Right cardiac atrium (tissue), 5 donors: ENCODE results near the gene HOMER1. TPM values are rescaled to one million over a fixed set of nuclear protein-coding genes. Genes with fewer than 3 reads are reported as not detected.
A peak's percentile ranks its signal among the peaks of the same experiment; 100 is the strongest.

Experiments used
- ATAC-seq, 2 donors: fragments of 200-7000 bp; cut with Tn5 transposase; one replicate each; pipeline versions ENCODE4 v1.8.0 to v1.9.1; 2020; ENCODE audit warnings: moderate library complexity in 2 of 2, mild to moderate bottlenecking in 1 of 2
- DNase-seq, 3 donors: peaks; one replicate each; pipeline ENCODE4 v3.0.0-alpha.2; 2020
- H3K27ac ChIP-seq: one replicate; pipeline ENCODE4 v1.5.1; 2013; ENCODE audit warnings: mild to moderate bottlenecking, low read length, control low read depth, moderate library complexity
- H3K27me3 ChIP-seq: one replicate; pipeline ENCODE4 v1.6.1; 2013; ENCODE audit not compliant: control insufficient read depth, insufficient read depth
- H3K4me1 ChIP-seq: one replicate; pipeline ENCODE4 v1.6.1; 2013; ENCODE audit warnings: low read length; ENCODE audit not compliant: control insufficient read depth, insufficient read depth
- H3K4me3 ChIP-seq: one replicate; pipeline ENCODE4 v1.5.1; 2013; ENCODE audit warnings: low read length, control low read depth
- H3K9me3 ChIP-seq: one replicate; pipeline ENCODE4 v1.6.1; 2013; ENCODE audit warnings: low read length; ENCODE audit not compliant: control insufficient read depth
- WGBS: extraction: QIAGEN DNeasy Blood & Tissue Kit; methylation state at CpG from one replicate; pipeline ENCODE4 v1.1.7; 2013; 5-methylcytosine and 5-hydroxymethylcytosine counted together
- intact Hi-C, 4 donors: fragments of 100-400 bp; cut with DNase I; formaldehyde crosslinking; loops; one replicate each; pipeline versions ENCODE4 v1.11.0 to v1.14.0; 2022 to 2023
- polyA plus RNA-seq: library from polyadenylated mRNA; stranded (reverse); fragments of 200-250 nt; gene quantifications from one replicate; pipeline ENCODE4 v1.2.3, GENCODE V29; 2013
- total RNA-seq, 4 donors: library from RNA; stranded (reverse); fragmentation: NEBNext Ultra II Directional; extraction: Animal tissue kit (Norgen Biotek cat#: 25700); gene quantifications; one replicate each; pipeline ENCODE4 v1.2.1, GENCODE V29; 2021
- donor health status: healthy with polysubstance abuse.
- donor health status: DM: no; HTN: yes; CAD: no.
- donor health status: DM: no; HTN: no; CAD: no.
- donor health status: DM: no; HTN: yes; CAD: no; lungs with severe emphysema.
- donor health status: DM: yes; HTN: yes; CAD: no.

HOMER1 gene
- total and polyA plus RNA-seq, 5 donors = 10.0 to 57.6 (median 42.4) TPM

GRCh38 chr5:79546782-79547428, 33.0 kb upstream of the HOMER1 start:
- Histone ChIP-seq H3K27ac (no peak overlapping the region), H3K4me3 (no peak overlapping the region), H3K4me1 (no peaks in the 10 kb centered on the region), H3K27me3 (no peaks in the 10 kb centered on the region), H3K9me3 (no peaks in the 10 kb centered on the region)
- no peak for DNase-seq
- no peak for ATAC-seq
- intact Hi-C loops = no loop called here
- WGBS = 69% methylated on average over 7 of the region's 7 CpGs

GRCh38 chr5:79544131-79544530, 30.2 kb upstream of the HOMER1 start:
- Histone ChIP-seq H3K4me3 (no peak overlapping the region), H3K27me3 (no peaks in the 10 kb centered on the region), H3K9me3 (no peaks in the 10 kb centered on the region), H3K4me1 (no peaks in the 10 kb centered on the region), H3K27ac (no peak overlapping the region)
- DNase-seq = peak in 2 of 3 donors; percentile 27 to 53
- WGBS = 52% methylated on average over 5 of the region's 5 CpGs
- intact Hi-C loops = no loop called here
- no peak for ATAC-seq

GRCh38 chr5:79540939-79541338, 27.0 kb upstream of the HOMER1 start:
- ATAC-seq = no peak
- DNase-seq = no peak
- no peaks in the 10 kb centered on the region for H3K4me1 ChIP-seq
- no peak overlapping the region for H3K4me3 ChIP-seq
- no peak overlapping the region for H3K27ac ChIP-seq
- no peaks in the 10 kb centered on the region for H3K9me3 ChIP-seq
- 76% methylated on average over 6 of the region's 6 CpGs for WGBS
- intact Hi-C loops = no loop called here
- H3K27me3 ChIP-seq = peaks cover 2% of the 10 kb centered on the region

GRCh38 chr5:79536193-79536906, 22.4 kb upstream of the HOMER1 start:
- Histone ChIP-seq H3K9me3 (no peaks in the 10 kb centered on the region), H3K27me3 (peaks cover 2% of the 10 kb centered on the region), H3K4me1 (no peaks in the 10 kb centered on the region), H3K27ac (no peak overlapping the region), H3K4me3 (no peak overlapping the region)
- DNase-seq (no peak), ATAC-seq (no peak)
- WGBS = 85% methylated on average over 3 of the region's 3 CpGs
- intact Hi-C loops = loop anchor here in 1 of 4 donors (10.0 kb wide), 1 partner anchor 402 kb away; no protein-coding TSS in a partner anchor

- peak in 1 of 2 donors; percentile 48 for ATAC-seq
- intact Hi-C loops = loop anchor here in 1 of 4 donors (10.0 kb wide), 1 partner anchor 401 kb away; no protein-coding TSS in a partner anchor
- Histone ChIP-seq H3K27me3 (peaks cover 2% of the 10 kb centered on the region), H3K4me3 (no peak overlapping the region), H3K27ac (no peak overlapping the region), H3K4me1 (no peaks in the 10 kb centered on the region), H3K9me3 (no peaks in the 10 kb centered on the region)
- 80% methylated on average over 4 of the region's 4 CpGs for WGBS
- DNase-seq = no peak
Measured at GRCh38 chr5:79535477-79536192, 21.7 kb upstream of the HOMER1 start.

- Histone ChIP-seq H3K9me3 (no peaks in the 10 kb centered on the region), H3K4me1 (no peaks in the 10 kb centered on the region), H3K4me3 (no peak overlapping the region), H3K27ac (no peak overlapping the region), H3K27me3 (no peaks in the 10 kb centered on the region)
- 76% methylated on average over 5 of the region's 5 CpGs for WGBS
- intact Hi-C loops = no loop called here
- no peak for DNase-seq
- no peak for ATAC-seq
Measured at GRCh38 chr5:79529110-79529509, 15.2 kb upstream of the HOMER1 start.

GRCh38 chr5:79527431-79527830, 13.5 kb upstream of the HOMER1 start:
- H3K9me3 ChIP-seq = no peaks in the 10 kb centered on the region
- 89% methylated on average over 1 of the region's 1 CpG for WGBS
- no peak for ATAC-seq
- no peaks in the 10 kb centered on the region for H3K27me3 ChIP-seq
- DNase-seq = no peak
- no peak overlapping the region for H3K27ac ChIP-seq
- intact Hi-C loops = no loop called here
- H3K4me1 ChIP-seq = no peaks in the 10 kb centered on the region
- H3K4me3 ChIP-seq = no peak overlapping the region

GRCh38 chr5:79526928-79527327, 13.0 kb upstream of the HOMER1 start:
- 86% methylated on average over 5 of the region's 5 CpGs for WGBS
- Histone ChIP-seq H3K4me1 (no peaks in the 10 kb centered on the region), H3K4me3 (no peak overlapping the region), H3K27ac (no peak overlapping the region), H3K27me3 (no peaks in the 10 kb centered on the region), H3K9me3 (no peaks in the 10 kb centered on the region)
- no peak for DNase-seq
- no peak for ATAC-seq
- intact Hi-C loops = no loop called here

GRCh38 chr5:79526493-79526892, 12.6 kb upstream of the HOMER1 start:
- H3K27me3 ChIP-seq = no peaks in the 10 kb centered on the region
- WGBS = 86% methylated on average over 2 of the region's 2 CpGs
- intact Hi-C loops = no loop called here
- no peaks in the 10 kb centered on the region for H3K9me3 ChIP-seq
- H3K27ac ChIP-seq = no peak overlapping the region
- no peaks in the 10 kb centered on the region for H3K4me1 ChIP-seq
- no peak for ATAC-seq
- DNase-seq = no peak
- no peak overlapping the region for H3K4me3 ChIP-seq

- ATAC-seq = no peak
- H3K9me3 ChIP-seq = no peaks in the 10 kb centered on the region
- WGBS = 96% methylated on average over 1 of the region's 1 CpG
Measured at GRCh38 chr5:79521156-79521555, 7.2 kb upstream of the HOMER1 start.

GRCh38 chr5:79518718-79519117, 4.8 kb upstream of the HOMER1 start:
- intact Hi-C loops = no loop called here
- WGBS = 84% methylated on average over 1 of the region's 1 CpG
- Histone ChIP-seq H3K9me3 (no peaks in the 10 kb centered on the region), H3K4me1 (no peaks in the 10 kb centered on the region), H3K27me3 (no peaks in the 10 kb centered on the region), H3K27ac (no peak overlapping the region), H3K4me3 (no peak overlapping the region)
- ATAC-seq (no peak), DNase-seq (no peak)

More at GRCh38 chr5:79521156-79521555, 7.2 kb upstream of the HOMER1 start:
- H3K4me3 ChIP-seq = no peak overlapping the region
- intact Hi-C loops = no loop called here
- H3K27me3 ChIP-seq = no peaks in the 10 kb centered on the region
- no peak overlapping the region for H3K27ac ChIP-seq
- DNase-seq = no peak
- H3K4me1 ChIP-seq = no peaks in the 10 kb centered on the region
